DMS 273 (cell line): ENCODE data around the gene TRAPPC3.

Experiments
- DNase-seq: peaks from one replicate; lab custom pipeline; 2025; ENCODE audit not compliant: unreplicated experiment; lab: John Stamatoyannopoulos, UW

Gene TRAPPC3

GRCh38 chr1:36154335-36154734 lies 5.0 kb upstream of the TRAPPC3 start:
- DNase-seq = no peak

- DNase-seq = no peak
Observed at GRCh38 chr1:36153476-36153875, 4.2 kb upstream of the TRAPPC3 start.

- DNase-seq = peak; percentile 62
Observed at GRCh38 chr1:36151845-36152203, 2.5 kb upstream of the TRAPPC3 start.

GRCh38 chr1:36151134-36151844 lies 2.0 kb upstream of the TRAPPC3 start:
- DNase-seq = peak; percentile 65

GRCh38 chr1:36150296-36151133 lies 1.2 kb upstream of the TRAPPC3 start:
- peak; percentile 98 for DNase-seq

- peak; percentile 65 for DNase-seq
Observed at GRCh38 chr1:36149973-36150295, 648 bp upstream of the TRAPPC3 start.

GRCh38 chr1:36148821-36149236 lies 457 bp downstream of the TRAPPC3 start:
- no peak for DNase-seq

- no peak for DNase-seq
Observed at GRCh38 chr1:36144413-36144812, 4.9 kb downstream of the TRAPPC3 start.

GRCh38 chr1:36143424-36143823 lies 5.9 kb downstream of the TRAPPC3 start:
- no peak for DNase-seq

GRCh38 chr1:36142121-36142520 lies 7.2 kb downstream of the TRAPPC3 start:
- DNase-seq = peak; percentile 47

GRCh38 chr1:36139521-36139920 lies 9.8 kb downstream of the TRAPPC3 start:
- peak; percentile 34 for DNase-seq

GRCh38 chr1:36137776-36138175 lies 11.5 kb downstream of the TRAPPC3 start:
- peak; percentile 90 for DNase-seq

GRCh38 chr1:36137226-36137625 lies 12.1 kb downstream of the TRAPPC3 start:
- DNase-seq = no peak

GRCh38 chr1:36136535-36136934 lies 12.8 kb downstream of the TRAPPC3 start:
- DNase-seq = no peak

- no peak for DNase-seq
Observed at GRCh38 chr1:36135796-36136195, 13.5 kb downstream of the TRAPPC3 start.

GRCh38 chr1:36135330-36135667 lies 14.0 kb downstream of the TRAPPC3 start:
- DNase-seq = no peak

- peak; percentile 67 for DNase-seq
Observed at GRCh38 chr1:36134505-36135329, 14.6 kb downstream of the TRAPPC3 start.

- no peak for DNase-seq
Observed at GRCh38 chr1:36134031-36134430, 15.3 kb downstream of the TRAPPC3 start.

- peak; percentile 61 for DNase-seq
Observed at GRCh38 chr1:36133484-36133883, 15.8 kb downstream of the TRAPPC3 start.

- no peak for DNase-seq
Observed at GRCh38 chr1:36132029-36132428, 17.3 kb downstream of the TRAPPC3 start.

GRCh38 chr1:36128905-36129206 lies 20.4 kb downstream of the TRAPPC3 start:
- no peak for DNase-seq
